Neural progenitor cell (in vitro differentiated cells): ENCODE results near the gene ZMIZ1. TPM values are rescaled to one million over a fixed set of nuclear protein-coding genes. Genes with fewer than 3 reads are reported as not detected.

Experiments
- DNase-seq: peaks from one replicate; pipeline ENCODE4 v3.0.0-alpha.2; 2016; ENCODE audit warnings: low spot score
- H2AFZ ChIP-seq: fragments of 200-600 bp; sonication (generic); replicated peaks from 2 replicates; pipeline ENCODE4 v1.6.1; 2016; ENCODE audit warnings: antibody characterized with exemption
- H3F3A ChIP-seq: fragments of 200-600 bp; sonication (generic); 2 replicates; pipeline ENCODE4 v1.6.1; 2016; ENCODE audit warnings: antibody characterized with exemption, low read depth
- H3K27ac ChIP-seq: fragments of 200-600 bp; sonication (generic); 2 replicates; pipeline ENCODE4 v1.5.1; 2016; ENCODE audit warnings: mild to moderate bottlenecking
- H3K27me3 ChIP-seq: fragments of 200-600 bp; sonication (generic); 2 replicates; pipeline ENCODE4 v1.6.1; 2016; ENCODE audit warnings: mild to moderate bottlenecking, moderate library complexity
- H3K36me3 ChIP-seq: fragments of 200-600 bp; sonication (generic); 2 replicates; pipeline ENCODE4 v1.5.1; 2016
- H3K4me1 ChIP-seq: fragments of 200-600 bp; sonication (generic); 2 replicates; pipeline ENCODE4 v1.6.1; 2016; ENCODE audit warnings: mixed run types
- H3K4me2 ChIP-seq: fragments of 200-600 bp; sonication (generic); 2 replicates; pipeline ENCODE4 v1.6.1; 2016
- H3K4me3 ChIP-seq: fragments of 200-600 bp; sonication (generic); 2 replicates; pipeline ENCODE4 v1.5.1; 2016
- H3K79me2 ChIP-seq: fragments of 200-600 bp; sonication (generic); 2 replicates; pipeline ENCODE4 v1.6.1; 2016; ENCODE audit warnings: low read depth
- H3K9ac ChIP-seq: fragments of 200-600 bp; sonication (generic); 2 replicates; pipeline ENCODE4 v1.6.1; 2016
- H3K9me3 ChIP-seq: fragments of 200-600 bp; sonication (generic); 2 replicates; pipeline ENCODE4 v1.5.1; 2016; ENCODE audit warnings: low read depth
- H4K20me1 ChIP-seq: fragments of 200-600 bp; sonication (generic); 2 replicates; pipeline ENCODE4 v1.6.1; 2016; ENCODE audit warnings: low read depth
- H3K27ac Mint-ChIP-seq: 3 replicates; pipeline ENCODE4 v1.8.0; 2021; ENCODE audit warnings: mixed read lengths
- H3K27me3 Mint-ChIP-seq: 2 replicates; pipeline ENCODE4 v1.8.0; 2022; ENCODE audit warnings: low read depth, mild to moderate bottlenecking, inconsistent platforms, moderate library complexity, mixed read lengths; ENCODE audit not compliant: insufficient read depth
- H3K36me3 Mint-ChIP-seq: 3 replicates; pipeline ENCODE4 v1.8.0; 2021; ENCODE audit warnings: mixed read lengths
- H3K4me1 Mint-ChIP-seq: 3 replicates; pipeline ENCODE4 v1.8.0; 2021; ENCODE audit warnings: mixed read lengths
- H3K4me3 Mint-ChIP-seq: 3 replicates; pipeline ENCODE4 v1.8.0; 2021; ENCODE audit warnings: mild to moderate bottlenecking, moderate library complexity, mixed read lengths
- H3K9me3 Mint-ChIP-seq: 3 replicates; pipeline ENCODE4 v1.8.0; 2020; ENCODE audit warnings: mixed read lengths
- EZH2 ChIP-seq: fragments of 200-600 bp; sonication (generic); IDR thresholded peaks from 2 replicates; pipeline ENCODE4 v1.6.1; 2017; ENCODE audit warnings: antibody characterized with exemption, mild to moderate bottlenecking, moderate library complexity
- EZH2phosphoT487 ChIP-seq: fragments of 200-600 bp; sonication (generic); IDR thresholded peaks from 2 replicates; pipeline ENCODE4 v1.6.1; 2017; ENCODE audit warnings: antibody characterized with exemption
- total RNA-seq: library from RNA; depleted of rRNA; stranded (reverse); fragments of >200 nt; gene quantifications from 2 replicates; pipeline ENCODE4 v1.2.3, GENCODE V29; 2015; ENCODE audit warnings: low replicate concordance
- TF ChIP-seq, protein P1 (sequence below): fragments of 200-600 bp; sonication (generic); IDR thresholded peaks from 2 replicates; pipeline ENCODE4 v1.5.1; 2017; ENCODE audit warnings: antibody characterized with exemption, mild to moderate bottlenecking

Gene ZMIZ1
- total RNA-seq, 1 donor from 2014 or later: 5.8 TPM

DNA sequence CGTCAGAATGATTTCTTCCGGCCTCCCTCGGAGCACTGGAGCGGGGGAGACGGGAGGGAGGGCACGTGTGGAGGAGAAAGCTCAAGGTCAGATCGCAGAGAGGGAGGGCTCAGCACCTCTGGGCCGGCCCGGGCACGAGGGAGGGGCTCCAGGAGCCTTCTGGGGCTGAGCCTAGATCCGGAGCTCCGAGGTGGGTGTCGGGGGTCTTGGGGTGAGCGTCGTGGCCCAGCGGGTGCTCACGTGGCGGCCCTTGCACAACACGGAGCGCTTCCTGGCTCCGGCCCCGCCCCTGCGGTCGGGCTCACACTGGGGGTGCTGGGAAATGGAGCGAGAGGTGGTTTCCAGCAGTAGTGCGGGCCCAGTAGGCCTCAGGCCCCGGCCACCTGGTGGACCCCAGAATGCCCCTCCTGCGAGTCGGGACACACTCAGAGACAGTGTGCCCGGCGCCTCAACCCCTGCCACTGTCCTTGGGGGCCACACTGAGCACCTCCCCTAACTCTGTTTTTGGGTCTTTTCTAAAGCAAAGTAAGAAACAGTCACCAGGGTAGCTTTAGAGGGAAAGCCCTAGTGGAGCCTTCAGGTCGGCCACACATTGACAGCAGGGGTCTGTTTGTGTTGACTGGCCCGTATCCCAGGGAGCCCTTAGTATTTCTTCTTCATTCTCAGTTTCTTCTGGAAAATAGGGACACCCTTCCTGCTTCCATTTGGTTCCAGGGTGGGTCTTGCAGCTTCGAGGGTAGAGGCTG lies 279.3 kb downstream of the ZMIZ1 start:
- Histone ChIP-seq H3K4me1 (peaks cover 15% of the 10 kb centered on the region), H3K27me3 (no peaks in the 10 kb centered on the region), H3F3A (peaks cover 10% of the 10 kb centered on the region), H4K20me1 (peaks cover 15% of the 10 kb centered on the region), H3K27ac (no peak overlapping the region), H3K36me3 (no peaks in the 10 kb centered on the region), H3K4me2 (peak overlapping the region; percentile 81), H3K79me2 (no peaks in the 10 kb centered on the region), H2AFZ (peak overlapping the region; percentile 71), H3K9me3 (no peaks in the 10 kb centered on the region), H3K9ac (no peak overlapping the region), H3K4me3 (peak overlapping the region; percentile 59)
- Mint-ChIP-seq H3K9me3 (no peaks in the 10 kb centered on the region), H3K4me1 (peaks cover 14% of the 10 kb centered on the region), H3K27me3 (peaks cover 2% of the 10 kb centered on the region), H3K4me3 (peak overlapping the region; percentile 88), H3K36me3 (peaks cover 12% of the 10 kb centered on the region), H3K27ac (no peak overlapping the region)
- peak; percentile 29 for DNase-seq
- no peak for TF ChIP-seq EZH2
- TF ChIP-seq EZH2phosphoT487: no peak

DNA sequence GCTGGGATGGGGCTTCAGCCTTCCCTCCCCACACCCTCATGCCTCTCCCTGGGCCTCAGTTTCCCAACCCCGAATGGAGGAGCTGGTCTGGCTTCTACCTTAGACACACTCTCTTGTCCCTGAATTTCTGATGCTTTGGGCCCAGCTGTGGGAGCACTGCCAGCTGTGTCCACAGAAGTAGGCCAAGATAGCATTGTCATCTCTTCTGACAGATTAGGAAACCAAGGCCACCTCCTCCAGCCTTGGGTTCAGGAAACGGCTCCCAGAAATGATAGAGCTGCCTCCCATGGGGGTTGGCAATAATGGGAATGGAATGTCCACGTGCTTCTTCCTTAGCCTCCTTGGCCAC lies 279.8 kb downstream of the ZMIZ1 start:
- Histone ChIP-seq H3K4me3 (no peak overlapping the region), H3K27ac (no peak overlapping the region), H3K36me3 (no peaks in the 10 kb centered on the region), H3K9me3 (no peaks in the 10 kb centered on the region), H4K20me1 (peaks cover 15% of the 10 kb centered on the region), H3K79me2 (no peaks in the 10 kb centered on the region), H3K4me1 (peaks cover 15% of the 10 kb centered on the region), H3F3A (peaks cover 10% of the 10 kb centered on the region), H2AFZ (no peak overlapping the region), H3K9ac (no peak overlapping the region), H3K27me3 (no peaks in the 10 kb centered on the region), H3K4me2 (peak overlapping the region; percentile 81)
- H3K4me1 Mint-ChIP-seq: peaks cover 14% of the 10 kb centered on the region
- TF ChIP-seq EZH2 (no peak), EZH2phosphoT487 (no peak)
- TF ChIP-seq, protein P1, sequence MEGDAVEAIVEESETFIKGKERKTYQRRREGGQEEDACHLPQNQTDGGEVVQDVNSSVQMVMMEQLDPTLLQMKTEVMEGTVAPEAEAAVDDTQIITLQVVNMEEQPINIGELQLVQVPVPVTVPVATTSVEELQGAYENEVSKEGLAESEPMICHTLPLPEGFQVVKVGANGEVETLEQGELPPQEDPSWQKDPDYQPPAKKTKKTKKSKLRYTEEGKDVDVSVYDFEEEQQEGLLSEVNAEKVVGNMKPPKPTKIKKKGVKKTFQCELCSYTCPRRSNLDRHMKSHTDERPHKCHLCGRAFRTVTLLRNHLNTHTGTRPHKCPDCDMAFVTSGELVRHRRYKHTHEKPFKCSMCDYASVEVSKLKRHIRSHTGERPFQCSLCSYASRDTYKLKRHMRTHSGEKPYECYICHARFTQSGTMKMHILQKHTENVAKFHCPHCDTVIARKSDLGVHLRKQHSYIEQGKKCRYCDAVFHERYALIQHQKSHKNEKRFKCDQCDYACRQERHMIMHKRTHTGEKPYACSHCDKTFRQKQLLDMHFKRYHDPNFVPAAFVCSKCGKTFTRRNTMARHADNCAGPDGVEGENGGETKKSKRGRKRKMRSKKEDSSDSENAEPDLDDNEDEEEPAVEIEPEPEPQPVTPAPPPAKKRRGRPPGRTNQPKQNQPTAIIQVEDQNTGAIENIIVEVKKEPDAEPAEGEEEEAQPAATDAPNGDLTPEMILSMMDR: no peak
- no peaks in the 10 kb centered on the region for H3K9me3 Mint-ChIP-seq
- no peak for DNase-seq
- H3K27ac Mint-ChIP-seq: no peak overlapping the region
- H3K36me3 Mint-ChIP-seq: peaks cover 17% of the 10 kb centered on the region
- peaks cover 2% of the 10 kb centered on the region for H3K27me3 Mint-ChIP-seq
- H3K4me3 Mint-ChIP-seq: peak overlapping the region; percentile 88

DNA sequence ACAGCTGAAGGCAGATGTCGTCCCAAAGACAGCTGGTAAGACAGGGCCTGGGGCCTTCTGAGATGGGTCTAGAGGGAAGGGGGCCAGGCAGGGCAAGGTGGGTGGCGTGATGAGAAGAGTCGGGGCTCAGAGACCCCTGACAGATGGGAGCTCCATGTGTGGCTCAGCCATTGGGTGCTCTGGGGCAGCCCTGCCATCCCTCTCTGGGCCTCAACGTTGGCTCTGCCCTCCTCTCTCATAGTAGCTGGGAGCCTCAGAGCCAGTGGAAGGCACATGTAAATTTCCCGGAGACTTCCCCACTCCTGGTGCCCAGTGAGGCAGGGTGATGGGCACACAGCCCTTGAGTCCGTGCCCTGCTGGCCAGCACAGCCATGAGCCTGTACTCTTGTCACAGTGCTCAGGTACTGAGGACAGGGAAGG lies 280.3 kb downstream of the ZMIZ1 start:
- H3K27me3 Mint-ChIP-seq: peaks cover 2% of the 10 kb centered on the region
- peaks cover 15% of the 10 kb centered on the region for H4K20me1 ChIP-seq
- H3K27ac Mint-ChIP-seq: no peak overlapping the region
- TF ChIP-seq EZH2 (no peak), EZH2phosphoT487 (no peak)
- TF ChIP-seq, protein P1: no peak
- H3K9ac ChIP-seq: no peak overlapping the region
- no peak overlapping the region for H3K4me2 ChIP-seq
- H3K4me1 ChIP-seq: peaks cover 15% of the 10 kb centered on the region
- peaks cover 14% of the 10 kb centered on the region for H3K4me1 Mint-ChIP-seq
- no peaks in the 10 kb centered on the region for H3K9me3 Mint-ChIP-seq
- no peak overlapping the region for H3K27ac ChIP-seq
- peaks cover 22% of the 10 kb centered on the region for H3K36me3 Mint-ChIP-seq
- H3K9me3 ChIP-seq: no peaks in the 10 kb centered on the region
- no peaks in the 10 kb centered on the region for H3K27me3 ChIP-seq
- peaks cover 10% of the 10 kb centered on the region for H3F3A ChIP-seq
- no peaks in the 10 kb centered on the region for H3K79me2 ChIP-seq
- no peak overlapping the region for H3K4me3 ChIP-seq
- H2AFZ ChIP-seq: no peak overlapping the region
- no peak for DNase-seq
- peak overlapping the region; percentile 88 for H3K4me3 Mint-ChIP-seq
- no peaks in the 10 kb centered on the region for H3K36me3 ChIP-seq

DNA sequence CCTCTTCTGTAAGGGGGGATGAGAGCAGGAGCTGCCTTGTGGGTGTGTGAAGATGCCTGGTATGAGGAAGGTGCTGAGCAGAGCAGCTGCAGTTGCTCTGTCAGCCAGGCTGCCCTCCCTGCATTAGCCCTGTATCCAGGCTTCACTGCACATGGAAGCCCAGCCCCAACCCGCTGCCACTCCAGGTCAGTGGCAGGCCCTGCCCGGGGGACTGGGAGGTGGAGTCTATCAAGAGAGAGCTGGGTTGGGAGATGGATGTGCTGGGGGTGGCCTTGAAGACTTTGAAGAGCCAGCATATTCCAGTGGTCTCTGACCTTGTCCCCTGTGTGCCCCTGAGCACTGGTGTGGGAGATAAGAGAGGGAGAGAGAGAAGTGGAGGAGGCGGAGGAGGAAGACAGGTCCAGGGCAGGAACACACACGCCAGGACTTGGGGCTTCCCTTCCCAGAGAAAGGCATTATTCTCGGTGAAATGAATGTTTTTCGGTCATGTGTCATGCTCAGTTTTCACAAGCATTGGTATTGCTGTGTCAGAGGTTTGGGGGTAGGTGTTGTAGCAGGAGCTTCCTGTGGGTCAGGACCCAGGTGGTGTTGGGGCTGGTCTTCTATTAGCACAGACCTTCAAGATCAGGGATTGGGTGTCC lies 281.1 kb downstream of the ZMIZ1 start:
- Histone ChIP-seq H3F3A (peaks cover 10% of the 10 kb centered on the region), H3K9ac (no peak overlapping the region), H3K9me3 (no peaks in the 10 kb centered on the region), H3K79me2 (no peaks in the 10 kb centered on the region), H3K27me3 (no peaks in the 10 kb centered on the region), H3K27ac (no peak overlapping the region), H3K36me3 (no peaks in the 10 kb centered on the region), H3K4me3 (no peak overlapping the region), H3K4me2 (no peak overlapping the region), H2AFZ (no peak overlapping the region), H4K20me1 (peaks cover 15% of the 10 kb centered on the region), H3K4me1 (peaks cover 15% of the 10 kb centered on the region)
- Mint-ChIP-seq H3K4me1 (peaks cover 14% of the 10 kb centered on the region), H3K36me3 (peaks cover 30% of the 10 kb centered on the region), H3K9me3 (no peaks in the 10 kb centered on the region), H3K27ac (no peak overlapping the region), H3K4me3 (peak overlapping the region; percentile 35), H3K27me3 (peaks cover 2% of the 10 kb centered on the region)
- no peak for DNase-seq
- TF ChIP-seq EZH2: no peak
